ELR (cell line): ENCODE measurements around the gene PDE11A.
"Not testable (repeated sequence)": the region's sequence is repeated elsewhere in the genome, so short reads cannot be mapped to it uniquely, and the experiment has no call there.

Experiments
- DNase-seq: peaks from one replicate; pipeline ENCODE4 v3.0.0-alpha.2; 2015; ENCODE audit warnings: low read depth

PDE11A gene

GRCh38 chr2:178072383-178073301 is at the start of gene PDE11A:
Gene PDE11A (minus strand): TSS chr2:178072777. CDS start chr2:178072437, 340 bp downstream.
- DNase-seq = peak; percentile 94

- DNase-seq = no peak
Observed at GRCh38 chr2:178119179-178119922, 46.8 kb upstream of the PDE11A start.

- no peak for DNase-seq
Observed at GRCh38 chr2:178117725-178118124, 45.1 kb upstream of the PDE11A start.

GRCh38 chr2:178115271-178115670 is 42.7 kb upstream of the PDE11A start:
- no peak for DNase-seq

- DNase-seq = no peak
Observed at GRCh38 chr2:178114462-178114861, 41.9 kb upstream of the PDE11A start.

- DNase-seq = peak; percentile 92
Observed at GRCh38 chr2:178112202-178113152, 39.9 kb upstream of the PDE11A start, which contains the start of gene RBM45. Gene RBM45 (plus strand): TSS chr2:178112437. CDS start chr2:178112547, 110 bp downstream.

GRCh38 chr2:178111743-178112142 is 39.2 kb upstream of the PDE11A start:
- DNase-seq = no peak

- no peak for DNase-seq
Observed at GRCh38 chr2:178110681-178111080, 38.1 kb upstream of the PDE11A start.

- peak; percentile 72 for DNase-seq
Observed at GRCh38 chr2:178109813-178110212, 37.2 kb upstream of the PDE11A start.

- no peak for DNase-seq
Observed at GRCh38 chr2:178108176-178108575, 35.6 kb upstream of the PDE11A start.

GRCh38 chr2:178106053-178106452 is 33.5 kb upstream of the PDE11A start:
- no peak for DNase-seq

- DNase-seq = no peak
Observed at GRCh38 chr2:178105566-178105965, 33.0 kb upstream of the PDE11A start.

- DNase-seq = peak; percentile 37
Observed at GRCh38 chr2:178101321-178102079, 28.9 kb upstream of the PDE11A start.

GRCh38 chr2:178093471-178093870 is 20.9 kb upstream of the PDE11A start:
- no peak for DNase-seq

- DNase-seq = no peak
Observed at GRCh38 chr2:178088774-178089270, 16.2 kb upstream of the PDE11A start.

GRCh38 chr2:178084273-178084672 is 11.7 kb upstream of the PDE11A start:
- DNase-seq = no peak

GRCh38 chr2:178082408-178083045 is 9.9 kb upstream of the PDE11A start:
- no peak for DNase-seq

- not testable (repeated sequence) for DNase-seq
Observed at GRCh38 chr2:178079279-178079678, 6.7 kb upstream of the PDE11A start.

GRCh38 chr2:178076130-178076529 is 3.6 kb upstream of the PDE11A start:
- DNase-seq = no peak

GRCh38 chr2:178075006-178075326 is 2.4 kb upstream of the PDE11A start:
- DNase-seq = no peak
